Endothelial cell of umbilical vein (primary cell): ENCODE measurements around the gene IRF2.

ENCODE experiments used
- EZH2 ChIP-seq: IDR thresholded peaks from 2 replicates; pipeline ENCODE4 v1.6.1; 2012; ENCODE audit warnings: borderline replicate concordance, low read depth, mild to moderate bottlenecking, moderate library complexity, low read length, inconsistent platforms; ENCODE audit not compliant: severe bottlenecking
- FOS ChIP-seq: IDR thresholded peaks from 2 replicates; pipeline ENCODE4 v1.6.1; 2011; ENCODE audit warnings: mild to moderate bottlenecking, low read length, moderate library complexity, borderline replicate concordance; ENCODE audit not compliant: insufficient read depth
- GATA2 ChIP-seq: IDR thresholded peaks from 2 replicates; pipeline ENCODE4 v1.7.0; 2011; ENCODE audit warnings: low read depth, mild to moderate bottlenecking, moderate library complexity, mixed read lengths, low read length; ENCODE audit not compliant: insufficient read length, insufficient read depth
- JUN ChIP-seq: IDR thresholded peaks from 2 replicates; pipeline ENCODE4 v1.6.1; 2011; ENCODE audit warnings: borderline replicate concordance, low read depth; ENCODE audit not compliant: insufficient read length, insufficient read depth
- MYC ChIP-seq: IDR thresholded peaks from one replicate; pipeline ENCODE4 v1.6.1; 2011; ENCODE audit warnings: mild to moderate bottlenecking, low read depth, low read length
- POLR2A ChIP-seq: IDR thresholded peaks from 2 replicates; pipeline ENCODE4 v1.6.1; 2012; ENCODE audit warnings: low read depth, mild to moderate bottlenecking, control low read depth, low read length
- POLR2AphosphoS5 ChIP-seq: IDR thresholded peaks from 2 replicates; pipeline ENCODE4 v1.6.1; 2012; ENCODE audit warnings: low read depth, mild to moderate bottlenecking, control low read depth, low read length, moderate library complexity; ENCODE audit not compliant: insufficient read depth
- TF ChIP-seq, protein P1 (sequence below), 2 donors: IDR thresholded peaks; 1 replicate in 1 of 2; 2 replicates in 1 of 2; pipeline ENCODE4 v1.5.1; 2011; ENCODE audit warnings: low read length in 2 of 2, mild to moderate bottlenecking in 2 of 2, moderate library complexity in 2 of 2, control low read depth in 1 of 2, inconsistent platforms in 1 of 2, low read depth in 1 of 2; ENCODE audit not compliant: insufficient read depth in 1 of 2; ENCODE audit errors: extremely low read depth in 1 of 2
- TF ChIP-seq, protein P2 (sequence below): IDR thresholded peaks from 2 replicates; pipeline ENCODE4 v1.6.1; 2011; ENCODE audit not compliant: insufficient read depth, insufficient read length

- TF ChIP-seq, protein P1, sequence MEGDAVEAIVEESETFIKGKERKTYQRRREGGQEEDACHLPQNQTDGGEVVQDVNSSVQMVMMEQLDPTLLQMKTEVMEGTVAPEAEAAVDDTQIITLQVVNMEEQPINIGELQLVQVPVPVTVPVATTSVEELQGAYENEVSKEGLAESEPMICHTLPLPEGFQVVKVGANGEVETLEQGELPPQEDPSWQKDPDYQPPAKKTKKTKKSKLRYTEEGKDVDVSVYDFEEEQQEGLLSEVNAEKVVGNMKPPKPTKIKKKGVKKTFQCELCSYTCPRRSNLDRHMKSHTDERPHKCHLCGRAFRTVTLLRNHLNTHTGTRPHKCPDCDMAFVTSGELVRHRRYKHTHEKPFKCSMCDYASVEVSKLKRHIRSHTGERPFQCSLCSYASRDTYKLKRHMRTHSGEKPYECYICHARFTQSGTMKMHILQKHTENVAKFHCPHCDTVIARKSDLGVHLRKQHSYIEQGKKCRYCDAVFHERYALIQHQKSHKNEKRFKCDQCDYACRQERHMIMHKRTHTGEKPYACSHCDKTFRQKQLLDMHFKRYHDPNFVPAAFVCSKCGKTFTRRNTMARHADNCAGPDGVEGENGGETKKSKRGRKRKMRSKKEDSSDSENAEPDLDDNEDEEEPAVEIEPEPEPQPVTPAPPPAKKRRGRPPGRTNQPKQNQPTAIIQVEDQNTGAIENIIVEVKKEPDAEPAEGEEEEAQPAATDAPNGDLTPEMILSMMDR (IDR thresholded peaks at IDR 0.05; ENCODE audit: extremely low read depth in 1 of 2, insufficient read depth in 1 of 2, low read depth in 1 of 2, low read length in 2 of 2) = no peak
- TF ChIP-seq POLR2A (no peak), FOS (peak; percentile 33), POLR2AphosphoS5 (no peak), EZH2 (no peak), JUN (peak; percentile 22), MYC (no peak), GATA2 (no peak)
- TF ChIP-seq, protein P2, sequence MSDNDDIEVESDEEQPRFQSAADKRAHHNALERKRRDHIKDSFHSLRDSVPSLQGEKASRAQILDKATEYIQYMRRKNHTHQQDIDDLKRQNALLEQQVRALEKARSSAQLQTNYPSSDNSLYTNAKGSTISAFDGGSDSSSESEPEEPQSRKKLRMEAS = no peak
These were observed 24.3 kb downstream of the IRF2 start for GRCh38 chr4:184450045-184450444.
